HG02852 (cell line): ENCODE measurements around the gene QRICH1.

Experiments used
- ATAC-seq: cut with Tn5 transposase; IDR thresholded peaks from one replicate; pipeline ENCODE4 v1.9.1; 2021; ENCODE audit warnings: mild to moderate bottlenecking, moderate library complexity; ENCODE audit not compliant: unreplicated experiment

QRICH1 gene

DNA sequence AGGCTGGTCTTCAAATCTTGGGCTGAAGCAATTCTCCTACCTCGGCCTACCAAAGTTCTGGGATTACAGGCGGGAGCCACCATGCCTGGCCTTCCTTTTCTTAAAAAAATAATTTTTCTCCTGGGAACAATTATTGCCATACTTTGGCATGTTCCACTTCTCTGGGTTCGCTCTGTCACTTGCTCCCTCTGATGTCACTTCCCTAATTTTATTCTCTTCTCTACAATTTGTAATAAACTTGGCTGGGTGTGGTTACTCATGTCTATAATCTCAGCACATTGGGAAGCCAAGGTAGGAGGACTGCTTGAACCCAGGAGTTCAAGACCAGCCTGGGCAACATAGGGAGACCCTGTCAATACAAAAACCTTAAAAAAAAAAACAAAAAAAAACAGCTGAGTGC lies 58.6 kb downstream of the QRICH1 start:
- no peak for ATAC-seq

DNA sequence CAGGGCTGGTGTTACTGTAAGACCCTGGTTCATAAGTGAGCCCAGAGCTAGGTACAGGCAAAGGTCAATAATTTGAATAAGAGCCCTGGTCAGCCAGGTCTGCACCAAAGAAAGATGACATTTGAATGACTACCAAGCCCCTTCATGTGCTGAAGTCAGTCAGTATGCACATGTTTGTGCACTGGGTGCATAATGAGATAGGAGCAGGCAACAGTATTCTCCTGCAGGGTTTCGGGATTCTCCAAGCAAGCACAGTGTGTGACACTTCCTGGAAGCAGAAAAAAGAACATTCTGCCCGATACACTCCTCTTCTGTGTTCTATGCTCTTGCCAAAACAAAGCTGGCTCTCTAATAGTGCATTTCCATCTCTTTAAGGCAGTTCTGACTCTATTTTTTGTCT lies 59.2 kb downstream of the QRICH1 start:
- ATAC-seq, result no peak

DNA sequence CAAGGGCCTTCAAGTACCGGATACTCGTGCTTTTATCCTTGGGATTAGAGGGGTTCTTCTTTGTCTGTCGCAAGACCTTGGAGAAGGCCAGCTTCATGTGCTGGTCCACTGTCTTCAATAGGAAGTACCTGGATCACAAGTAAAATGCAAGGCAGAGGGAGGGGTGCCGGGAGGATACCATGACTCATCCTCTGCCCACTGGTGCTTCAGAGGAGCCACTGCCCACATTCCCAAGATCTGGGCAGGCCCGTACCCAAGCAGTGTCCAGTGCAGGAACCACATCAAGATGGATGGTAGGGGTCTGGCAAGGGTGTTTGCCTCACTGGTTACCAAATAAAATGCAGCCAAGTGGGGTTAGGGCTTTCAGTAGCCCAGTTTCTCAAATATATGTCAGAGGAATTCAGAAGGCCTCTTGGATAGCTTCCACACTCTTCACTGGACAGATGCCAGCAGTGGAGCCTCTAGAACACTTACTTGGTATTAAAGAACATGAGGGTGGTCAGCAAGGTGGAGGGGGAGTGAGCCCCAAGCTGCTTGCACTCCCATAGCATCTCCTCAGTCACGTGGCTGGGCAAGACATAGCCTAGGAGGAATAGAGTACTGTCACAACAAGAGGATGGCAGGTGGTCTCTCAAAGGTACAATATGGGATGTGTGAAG lies 61.1 kb downstream of the QRICH1 start:
- no peak for ATAC-seq

DNA sequence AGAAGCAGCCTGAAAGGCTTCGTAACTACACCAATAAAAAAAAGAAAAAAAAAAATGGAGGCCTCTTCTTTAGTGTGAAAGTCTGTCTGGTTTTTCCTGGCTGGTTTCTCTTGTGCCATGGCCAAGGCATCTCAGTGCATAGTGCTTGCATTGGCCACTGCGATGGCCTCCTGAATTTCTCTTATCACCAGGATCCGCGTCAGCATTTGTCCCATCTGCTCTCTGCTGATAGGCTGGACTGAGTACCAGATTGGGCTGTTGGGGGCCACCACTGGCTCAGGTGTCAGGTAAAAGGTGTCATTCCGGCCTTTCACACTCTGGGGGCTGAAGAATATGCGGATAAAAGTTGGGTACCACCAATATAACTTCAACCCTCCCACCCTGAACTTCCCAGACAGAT lies 63.5 kb downstream of the QRICH1 start:
- no peak for ATAC-seq

DNA sequence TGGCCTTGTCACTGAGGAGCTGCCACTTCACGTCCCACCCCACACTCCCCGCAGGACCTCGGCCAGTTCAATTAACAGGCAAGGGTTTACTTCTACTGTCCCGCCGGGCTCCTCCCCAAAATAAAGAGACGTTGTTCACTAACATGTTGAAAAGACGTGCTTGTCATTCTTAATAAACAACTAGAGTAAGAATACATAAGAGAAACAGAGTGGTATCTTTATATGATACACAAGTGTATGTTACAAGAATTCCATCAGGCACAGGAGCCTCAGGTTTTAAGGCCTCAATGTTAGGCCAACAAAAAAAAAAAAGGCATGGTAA lies 64.3 kb downstream of the QRICH1 start:
- no peak for ATAC-seq

DNA sequence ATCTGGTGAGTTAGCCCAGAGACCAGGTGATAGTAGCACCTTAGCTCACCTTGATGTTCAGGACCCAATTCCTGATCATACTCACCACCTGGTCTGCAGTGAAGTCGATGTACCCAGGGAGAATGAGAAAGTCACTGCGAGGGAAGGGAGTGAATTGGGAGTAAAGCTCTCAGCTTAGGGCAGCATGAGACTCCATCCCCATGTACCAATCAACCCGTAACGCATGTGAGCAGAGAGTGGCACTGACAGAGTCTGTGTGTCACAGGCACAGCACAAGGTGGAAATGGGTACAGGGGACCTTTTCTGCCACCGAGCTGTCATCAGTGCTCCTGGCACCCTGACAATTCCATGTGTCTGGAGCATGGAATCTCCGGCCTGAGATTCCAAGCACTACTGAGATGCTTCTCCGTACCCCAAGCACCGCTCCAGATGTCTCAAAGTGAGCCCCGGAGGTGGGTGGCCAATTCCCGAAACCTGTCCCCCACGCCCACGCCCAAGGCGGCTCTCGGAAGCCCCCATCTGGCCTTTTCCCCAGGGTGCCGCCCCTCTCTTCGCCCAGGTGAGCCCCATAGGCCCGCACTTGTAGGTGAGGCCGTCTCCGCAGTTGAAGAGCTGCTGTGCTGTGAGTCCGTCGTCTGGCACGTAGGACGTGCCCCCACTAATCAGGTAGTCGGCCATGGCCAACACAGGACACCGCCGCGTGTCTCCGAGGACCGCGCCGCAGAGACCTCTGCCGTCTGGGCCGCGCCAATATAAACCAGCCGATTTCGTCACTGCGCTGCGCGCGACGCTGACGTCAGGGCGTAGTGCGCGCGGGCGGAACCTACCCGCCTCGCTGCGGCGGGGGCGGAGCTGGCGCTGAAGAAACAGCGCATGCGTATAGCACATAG lies 65.0 kb downstream of the QRICH1 start, which contains the start of gene IMPDH2:
Gene IMPDH2, minus strand, starts transcription at position 726 of the 890 bp plus-strand sequence. Its CDS starts 48 bp downstream, at position 678.
- ATAC-seq, result peak; percentile 83

DNA sequence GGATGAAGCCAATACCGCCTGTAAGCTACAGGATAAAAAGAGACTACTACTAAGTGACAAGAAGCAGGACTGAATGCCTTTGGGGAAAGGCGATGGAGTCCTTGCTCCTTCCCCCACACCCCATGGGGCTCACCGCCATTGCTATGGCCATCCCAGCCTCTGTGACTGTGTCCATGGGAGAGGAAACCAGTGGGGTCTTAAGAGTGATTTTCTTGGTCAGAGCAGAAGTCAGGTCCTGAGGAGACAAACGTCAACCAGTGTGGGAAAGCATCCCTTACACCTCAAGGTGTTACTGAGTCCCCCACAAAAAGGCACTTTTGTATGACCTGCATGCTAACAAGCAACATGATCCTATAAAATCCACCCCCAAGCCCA lies 65.6 kb downstream of the QRICH1 start:
- ATAC-seq, result no peak

DNA sequence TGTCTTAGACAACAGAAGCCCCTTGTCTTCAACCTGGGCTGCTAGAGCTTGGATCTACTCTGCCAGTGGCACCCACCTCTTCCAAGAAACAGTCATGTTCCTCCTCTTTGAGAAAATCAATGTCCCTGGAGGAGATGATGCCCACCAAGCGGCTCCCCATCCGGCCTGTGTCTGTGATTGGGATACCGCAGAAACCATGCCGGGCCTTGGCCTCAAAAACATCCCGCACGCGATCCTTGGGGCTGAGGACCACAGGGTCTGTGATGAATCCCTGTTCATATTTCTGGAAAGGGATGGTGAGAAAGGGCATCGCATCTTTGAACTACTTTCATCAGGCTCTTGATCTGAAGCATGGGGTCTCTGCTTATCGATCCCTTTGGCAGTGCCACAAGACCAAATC lies 66.2 kb downstream of the QRICH1 start:
- ATAC-seq, result no peak

DNA sequence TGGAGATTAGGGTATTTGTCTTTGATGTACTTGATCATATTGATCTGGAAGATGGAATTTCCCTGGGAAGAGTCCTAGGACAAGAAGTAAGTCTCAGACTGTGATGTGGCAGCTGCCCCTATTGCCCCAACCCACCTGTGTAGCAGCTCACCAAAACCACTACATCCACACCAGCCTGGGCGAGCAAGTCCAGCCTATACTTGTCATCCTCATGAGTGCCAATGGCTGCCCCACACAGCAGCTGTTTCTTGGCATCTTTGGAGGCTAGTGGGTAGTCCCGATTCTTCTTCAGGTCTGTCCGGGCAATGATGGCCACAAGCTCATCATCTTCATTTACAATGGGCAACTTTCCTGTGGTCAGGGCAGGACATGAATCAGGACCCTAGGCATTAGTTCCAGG lies 67.3 kb downstream of the QRICH1 start:
- no peak for ATAC-seq

DNA sequence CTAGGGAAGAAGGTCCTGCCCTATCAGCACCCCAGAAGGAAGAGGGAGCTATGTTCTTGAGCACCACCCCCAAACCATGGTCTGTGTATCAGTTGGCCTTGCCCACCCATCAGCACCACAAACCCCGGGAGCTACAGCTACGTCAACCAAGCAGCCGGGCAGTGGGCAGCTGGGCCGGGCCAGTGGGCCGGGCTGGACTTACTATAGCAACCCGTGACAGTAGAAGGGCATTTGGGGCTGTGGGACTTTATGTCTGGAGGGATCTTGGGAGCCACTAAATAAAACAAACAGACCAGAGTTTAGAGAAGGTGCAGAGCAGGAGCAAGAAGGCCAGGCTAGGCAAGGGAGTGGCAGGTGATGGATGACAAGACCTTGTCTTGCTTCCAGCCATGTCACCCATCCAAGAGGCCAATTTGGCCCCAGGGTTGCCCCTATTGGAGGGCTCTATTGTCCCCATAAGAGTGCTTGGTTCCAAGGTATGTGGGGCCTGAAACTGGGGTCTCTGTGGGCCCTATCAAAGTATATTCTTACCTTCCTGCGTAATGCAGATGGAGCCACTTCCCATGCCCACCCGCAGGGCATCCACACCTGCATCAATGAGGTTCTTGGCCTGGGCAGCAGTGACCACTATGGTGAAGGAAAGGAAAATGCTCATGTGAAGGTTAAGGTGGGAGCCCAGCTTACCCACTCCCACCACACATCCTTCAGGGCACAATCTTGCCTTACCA lies 67.9 kb downstream of the QRICH1 start:
- ATAC-seq, result no peak

DNA sequence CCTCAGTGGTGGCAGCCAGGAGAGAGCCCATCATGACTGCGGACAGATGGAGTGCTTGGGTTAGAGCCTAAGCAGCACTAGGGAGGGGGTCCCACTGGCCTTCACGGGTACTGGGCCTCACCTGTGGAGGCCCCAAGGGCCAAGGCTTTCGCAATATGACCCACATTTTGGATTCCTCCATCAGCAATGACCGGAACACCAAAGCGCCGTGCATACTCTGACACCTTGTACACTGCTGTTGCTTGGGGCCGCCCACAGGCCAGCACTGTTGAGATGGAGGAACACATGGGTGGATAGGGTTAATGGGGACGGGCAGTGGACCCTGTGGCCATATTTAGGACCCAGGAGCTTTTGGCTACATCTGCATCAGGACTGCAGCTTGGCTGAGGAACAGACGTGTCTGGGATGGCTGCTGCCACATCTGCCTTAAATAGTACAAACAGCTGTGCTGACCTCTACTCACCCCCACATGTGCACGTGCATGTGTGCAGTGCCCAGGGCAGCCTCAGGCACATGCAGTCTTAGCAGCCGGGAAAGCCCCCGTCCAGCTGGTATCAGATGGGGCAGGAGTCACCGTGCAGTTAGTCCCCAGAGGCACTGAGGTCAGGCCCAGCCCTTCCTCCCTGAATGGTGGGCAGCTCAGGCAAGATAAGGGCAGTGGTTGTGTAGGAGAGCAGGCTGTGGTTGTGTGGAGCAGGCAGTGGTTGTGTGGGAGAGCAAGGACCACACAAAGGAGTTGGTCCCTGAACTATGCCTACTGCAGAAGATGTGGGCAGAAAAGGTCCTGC lies 68.7 kb downstream of the QRICH1 start:
- ATAC-seq, result no peak

DNA sequence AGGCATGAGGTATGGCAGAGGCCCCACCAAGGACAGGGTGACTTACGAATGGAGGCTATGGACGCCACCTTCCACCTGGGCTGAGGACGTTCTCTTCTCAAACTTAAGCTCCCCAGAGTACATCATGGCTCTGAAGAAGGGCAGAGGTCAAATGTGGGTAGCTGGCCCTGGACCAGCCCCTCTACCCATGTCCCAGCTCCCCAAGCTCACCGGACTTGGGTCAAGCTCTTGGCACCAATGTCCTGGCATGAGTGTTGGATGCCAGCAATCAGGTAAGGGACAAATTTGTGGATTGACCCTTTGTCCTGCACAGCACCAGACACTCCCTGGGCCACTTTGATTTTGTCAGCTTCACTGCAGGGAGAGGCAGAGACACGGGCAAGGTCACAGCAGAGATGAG lies 69.4 kb downstream of the QRICH1 start:
- no peak for ATAC-seq

DNA sequence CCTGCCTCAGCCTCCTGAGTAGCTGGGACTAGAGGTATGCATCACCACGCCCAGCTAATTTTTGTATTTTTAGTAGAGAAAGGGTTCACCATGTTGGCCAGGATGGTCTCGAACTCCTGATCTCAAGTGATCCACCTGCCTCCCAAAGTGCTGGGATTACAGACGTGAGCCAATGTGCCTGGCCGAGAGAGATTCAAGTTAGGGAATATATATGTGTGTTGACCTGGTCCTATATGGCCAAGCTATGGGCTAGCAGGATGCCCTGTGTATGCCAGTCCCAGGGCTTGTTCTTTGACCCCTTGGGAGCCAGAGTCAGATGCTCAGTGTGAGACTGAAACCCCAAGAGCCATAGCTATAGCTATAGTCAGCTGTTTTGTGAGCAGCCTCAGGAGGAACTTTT lies 70.1 kb downstream of the QRICH1 start:
- ATAC-seq, result no peak

DNA sequence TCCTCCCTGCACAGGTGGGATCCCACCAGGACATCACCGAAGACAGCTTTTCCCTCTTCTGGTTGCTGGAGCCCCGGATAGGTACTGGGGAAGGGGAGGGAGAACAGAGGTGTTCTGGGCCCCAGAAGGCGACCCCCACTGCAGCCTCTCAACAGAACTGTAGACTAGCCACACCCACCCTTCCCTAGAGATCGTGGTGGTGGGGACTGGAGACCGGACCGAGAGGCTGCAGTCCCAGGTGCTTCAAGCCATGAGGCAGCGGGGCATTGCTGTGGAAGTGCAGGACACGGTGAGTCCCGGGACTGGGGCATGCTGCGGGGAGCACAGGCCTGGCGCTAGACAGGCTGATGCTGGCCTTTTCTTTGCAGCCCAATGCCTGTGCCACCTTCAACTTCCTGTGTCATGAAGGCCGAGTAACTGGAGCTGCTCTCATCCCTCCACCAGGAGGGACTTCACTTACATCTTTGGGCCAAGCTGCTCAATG lies 71.1 kb downstream of the QRICH1 start:
- no peak for ATAC-seq

DNA sequence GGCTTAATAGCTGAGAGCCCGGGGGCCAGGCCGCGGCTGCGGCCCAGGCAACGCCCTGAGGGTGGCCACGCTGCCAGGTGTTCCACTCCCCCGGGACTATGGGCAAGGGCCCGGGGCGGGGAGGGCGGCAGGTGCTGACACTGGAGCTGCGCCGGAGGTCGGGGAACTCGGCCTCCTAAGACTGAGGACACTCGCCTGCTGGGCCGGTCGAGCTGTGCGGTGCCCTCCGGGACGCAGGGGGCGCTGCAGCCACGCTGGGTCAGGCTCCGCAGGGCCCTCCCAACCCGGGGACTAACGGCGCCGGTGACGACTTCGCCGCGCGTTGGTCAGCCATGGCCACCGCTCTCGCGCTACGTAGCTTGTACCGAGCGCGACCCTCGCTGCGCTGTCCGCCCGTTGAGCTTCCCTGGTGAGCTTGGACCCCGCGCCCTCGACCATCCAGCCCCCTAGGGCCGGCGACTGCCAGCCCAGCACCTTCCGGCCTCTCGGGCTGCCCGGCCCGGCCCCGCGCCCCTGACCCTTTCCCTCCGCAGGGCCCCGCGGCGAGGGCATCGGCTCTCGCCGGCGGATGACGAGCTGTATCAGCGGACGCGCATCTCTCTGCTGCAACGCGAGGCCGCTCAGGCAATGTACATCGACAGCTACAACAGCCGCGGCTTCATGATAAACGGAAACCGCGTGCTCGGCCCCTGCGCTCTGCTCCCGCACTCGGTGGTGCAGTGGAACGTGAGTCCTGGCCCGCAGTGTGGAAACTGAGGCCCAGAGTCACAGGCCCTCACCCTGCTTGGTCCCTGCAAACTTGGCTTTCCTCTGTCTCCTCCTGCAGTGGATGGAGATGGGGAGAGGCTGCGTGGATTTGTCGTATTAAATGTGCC lies 71.8 kb downstream of the QRICH1 start, which contains the start of gene NDUFAF3:
Gene NDUFAF3, plus strand, starts transcription at position 309 of the 875 bp plus-strand sequence. Its CDS starts 24 bp downstream, at position 333.
- peak; percentile 50 for ATAC-seq

DNA sequence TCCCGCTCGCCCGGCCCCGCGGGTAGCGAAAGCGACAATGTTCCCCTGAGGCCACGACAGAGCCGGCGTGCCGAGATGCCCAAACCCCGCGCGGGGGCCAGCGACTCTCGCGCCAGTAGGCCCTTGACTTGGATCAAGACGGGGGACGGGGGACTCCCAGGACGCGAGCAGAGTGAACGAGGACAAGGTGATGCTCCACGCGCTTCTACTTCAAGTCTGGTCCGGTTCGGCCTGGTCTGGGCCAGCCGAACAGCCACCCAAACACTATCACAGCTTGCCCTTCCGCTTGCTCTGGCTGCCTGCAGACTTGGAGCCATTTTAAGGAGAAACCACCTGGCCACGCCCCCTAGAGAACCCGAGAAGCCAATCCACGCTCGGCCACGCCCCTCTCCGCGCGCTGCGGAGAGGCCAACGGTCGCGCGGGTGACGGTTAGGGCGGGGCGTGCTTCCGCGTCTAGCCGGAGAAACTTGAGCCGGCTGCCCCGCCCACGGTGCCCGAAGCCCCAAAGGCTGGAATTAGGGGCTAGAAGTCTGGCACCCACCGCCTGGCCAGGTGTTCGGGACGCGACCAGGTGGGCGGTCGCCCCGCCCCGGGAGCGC lies 72.6 kb downstream of the QRICH1 start:
- peak; percentile 46 for ATAC-seq

DNA sequence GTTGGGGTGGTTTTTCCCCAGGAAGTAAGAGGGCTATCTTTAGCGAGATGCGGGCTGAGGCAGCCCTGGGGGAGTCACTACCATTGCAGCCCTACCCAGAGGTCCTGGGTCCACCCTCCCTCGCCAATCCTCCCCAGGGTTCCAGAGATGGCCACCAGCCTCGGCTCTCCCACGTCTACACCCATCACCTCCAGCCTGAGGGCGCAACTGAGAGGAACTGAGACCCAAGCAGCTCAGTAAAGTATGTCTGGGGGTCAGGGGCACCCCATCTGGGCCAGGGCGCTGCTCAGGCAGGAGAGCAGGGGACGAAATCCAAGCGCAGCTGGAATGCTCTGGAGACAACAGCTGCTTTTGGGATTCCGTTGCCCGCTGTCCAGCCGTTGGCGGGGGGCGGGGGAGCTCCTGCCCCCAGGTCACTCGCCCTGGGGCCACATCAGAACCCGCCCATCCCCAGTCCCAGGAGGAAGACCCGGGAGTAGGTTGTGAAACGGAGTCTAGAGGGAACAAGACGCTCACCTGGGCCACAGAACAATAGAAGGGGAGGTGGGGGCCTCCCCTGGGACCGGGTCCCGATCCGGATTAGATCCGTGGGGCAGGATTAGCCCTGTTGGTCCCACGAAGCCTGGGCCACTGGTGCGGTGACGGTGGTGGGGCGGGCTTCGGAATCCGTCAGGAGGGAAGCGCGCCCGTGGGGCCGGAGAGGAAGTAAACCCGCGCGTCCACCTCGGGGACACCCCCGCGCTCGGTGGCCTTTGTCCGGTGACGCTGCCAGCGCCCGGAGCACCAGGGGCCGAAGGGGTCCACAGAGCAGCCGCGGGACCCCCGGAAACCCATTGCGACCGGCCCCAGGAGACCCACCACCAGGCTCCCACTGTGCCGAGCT lies 73.3 kb downstream of the QRICH1 start:
- ATAC-seq, result peak; percentile 0

DNA sequence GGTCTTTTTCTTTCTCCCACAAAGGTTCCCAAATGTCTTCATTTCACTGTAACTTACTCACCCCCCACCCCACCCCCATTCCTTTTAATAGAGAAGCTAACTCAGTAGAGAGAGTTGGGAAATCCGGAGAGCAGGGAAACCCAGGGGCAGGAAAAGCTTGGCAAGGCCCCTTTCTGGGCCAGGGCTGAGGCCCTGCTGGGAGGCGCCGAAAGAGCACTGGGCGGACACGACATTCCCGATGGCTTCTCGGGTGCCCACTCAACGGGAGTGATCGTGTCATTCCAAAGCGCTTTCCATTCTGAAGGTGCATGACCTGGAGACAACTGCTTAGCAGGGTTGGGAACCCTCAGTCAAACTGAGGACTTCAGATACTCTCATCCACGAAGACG lies 73.9 kb downstream of the QRICH1 start:
- no peak for ATAC-seq

DNA sequence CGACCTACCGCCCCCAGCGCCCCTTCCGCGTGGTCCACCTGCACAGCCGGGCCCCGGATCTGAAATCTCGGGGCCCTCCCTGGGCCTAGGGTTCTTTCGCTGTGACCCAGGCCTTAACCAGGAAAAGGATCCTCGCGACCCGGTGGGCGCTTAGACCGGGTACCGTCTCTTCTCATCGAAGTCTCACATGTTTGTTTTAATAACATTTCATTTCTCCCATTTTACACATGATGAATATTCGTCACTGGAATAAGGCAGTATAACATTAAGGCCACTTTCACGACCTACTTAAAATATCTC lies 75.2 kb downstream of the QRICH1 start:
- no peak for ATAC-seq
